ENCODE data around the gene PRKCA.
"Not testable (repeated sequence)": the region's sequence is repeated elsewhere in the genome, so short reads cannot be mapped to it uniquely, and the experiment has no call there.

PRKCA gene

DNA sequence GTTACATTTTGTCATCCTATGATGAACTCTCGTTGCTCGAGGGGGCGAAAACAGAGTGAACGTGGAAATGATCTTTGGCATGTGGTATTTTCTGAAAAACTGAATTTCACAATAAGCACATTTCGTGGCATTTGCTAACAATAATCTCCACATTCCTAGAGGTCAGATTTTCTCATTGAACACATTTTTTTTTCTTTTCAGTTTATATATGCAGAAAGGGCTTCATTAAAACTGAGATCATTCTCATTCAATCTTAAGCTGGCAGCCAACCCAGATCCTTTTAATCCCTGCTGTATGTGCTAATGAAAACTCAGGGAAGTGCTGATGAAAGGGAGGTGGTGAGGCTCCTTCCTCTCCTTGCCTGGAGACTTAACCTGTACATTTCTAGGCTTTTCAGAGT lies 52.6 kb downstream of the PRKCA start:
- no peak for DNase-seq

DNA sequence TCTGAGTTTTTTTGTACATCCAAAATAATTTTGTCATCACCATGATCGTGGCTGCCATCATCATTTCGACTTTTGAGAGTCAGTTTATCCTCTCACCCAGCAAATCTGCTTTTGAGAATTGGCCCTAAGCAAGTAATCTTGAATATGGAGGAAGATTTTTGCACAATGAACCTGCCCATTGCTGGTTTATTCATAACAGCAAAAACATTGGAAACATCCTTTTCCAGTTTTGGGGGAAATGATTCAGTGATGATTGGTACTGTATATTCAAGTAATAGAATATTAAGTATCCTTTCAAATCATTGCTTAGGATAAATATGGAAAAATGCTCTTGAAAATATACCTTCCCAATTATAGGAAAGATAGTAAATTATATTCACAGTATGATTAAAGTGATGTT lies 53.1 kb downstream of the PRKCA start:
- DNase-seq, result no peak

DNA sequence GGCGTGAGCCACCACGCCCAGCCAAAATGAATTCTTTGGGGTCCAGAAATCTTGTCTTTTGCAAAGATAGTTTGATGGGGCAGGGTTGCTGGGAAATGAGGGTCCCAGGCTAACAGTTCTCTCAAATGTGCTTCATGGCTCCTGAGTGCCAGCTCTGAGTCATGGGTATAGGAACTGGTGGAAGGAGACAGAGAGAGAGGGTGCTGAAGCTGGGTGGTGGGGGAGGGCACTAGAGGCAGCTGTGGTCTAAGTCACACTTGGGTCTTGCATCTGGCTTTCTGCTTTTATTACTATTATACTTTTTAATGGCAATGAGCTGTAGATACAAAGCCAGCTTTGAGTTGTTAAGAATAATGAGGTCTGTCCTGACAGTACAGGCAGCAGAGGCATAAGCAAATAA lies 54.6 kb downstream of the PRKCA start:
- DNase-seq, result no peak

DNA sequence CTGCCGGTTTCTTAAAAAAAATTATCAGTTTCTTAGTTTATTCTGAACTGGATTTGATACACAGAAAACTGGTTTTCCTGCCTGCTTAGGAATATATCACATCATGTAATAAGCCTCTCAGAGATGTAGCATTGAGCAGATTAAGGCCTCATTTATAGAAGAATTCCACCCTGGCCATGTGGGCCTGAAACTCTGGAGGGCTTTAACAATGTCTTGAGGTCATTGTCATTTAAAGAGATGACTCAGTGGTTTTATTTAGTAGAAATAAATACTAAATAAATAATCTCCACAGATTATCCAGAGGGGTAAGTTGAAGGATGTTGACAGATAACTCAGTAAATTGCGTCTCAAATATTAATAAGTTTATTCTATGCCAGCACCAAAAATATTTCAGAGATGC lies 56.9 kb downstream of the PRKCA start:
- no peak for DNase-seq

DNA sequence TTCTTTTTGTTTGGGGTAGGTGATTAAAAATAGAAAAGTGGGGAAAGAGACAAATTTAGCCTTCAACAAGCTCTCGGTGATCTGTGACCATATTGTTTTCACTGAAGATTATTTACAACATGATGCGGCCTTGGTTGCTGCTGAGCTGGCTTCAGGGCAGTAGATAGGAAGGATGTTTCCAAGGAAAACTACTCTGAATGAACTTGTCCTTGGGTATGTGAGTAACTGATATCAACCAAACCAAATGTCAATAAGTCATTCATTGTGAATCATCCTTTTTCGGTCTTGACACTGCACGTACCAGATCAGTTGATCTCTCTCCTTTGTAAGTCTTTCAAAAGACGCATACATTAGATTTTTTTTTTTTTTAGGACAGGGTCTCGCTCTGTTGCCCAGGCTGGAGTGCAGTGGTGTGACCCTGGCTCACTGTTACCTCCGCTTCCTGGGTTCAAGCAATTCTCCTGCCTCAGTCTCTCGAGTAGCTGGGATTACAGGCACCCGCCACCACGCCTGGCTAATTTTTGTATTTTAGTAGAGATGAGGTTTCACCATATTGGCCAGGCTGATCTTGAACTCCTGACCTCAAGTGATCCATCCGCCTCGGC lies 58.6 kb downstream of the PRKCA start:
- DNase-seq, result not testable (repeated sequence)

DNA sequence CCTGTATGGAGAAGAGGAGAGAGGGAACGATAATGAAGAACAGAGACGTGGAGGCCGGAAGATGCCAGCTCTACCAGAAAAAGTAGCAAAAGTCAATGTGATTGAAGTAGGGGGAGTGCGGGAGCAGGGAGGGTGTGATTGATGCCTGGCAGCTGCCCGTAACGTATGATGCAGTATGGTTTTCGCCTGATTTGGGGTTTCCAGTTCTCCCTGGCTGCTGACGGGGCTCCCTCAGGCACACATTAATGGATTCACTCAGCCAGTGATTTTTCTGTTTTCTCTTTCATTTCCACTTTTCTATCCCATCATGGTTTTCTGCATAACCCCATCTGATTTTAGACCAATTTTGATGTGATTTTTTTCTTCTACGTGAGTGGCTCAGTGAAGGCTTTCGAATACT lies 62.1 kb downstream of the PRKCA start:
- no peak for DNase-seq

DNA sequence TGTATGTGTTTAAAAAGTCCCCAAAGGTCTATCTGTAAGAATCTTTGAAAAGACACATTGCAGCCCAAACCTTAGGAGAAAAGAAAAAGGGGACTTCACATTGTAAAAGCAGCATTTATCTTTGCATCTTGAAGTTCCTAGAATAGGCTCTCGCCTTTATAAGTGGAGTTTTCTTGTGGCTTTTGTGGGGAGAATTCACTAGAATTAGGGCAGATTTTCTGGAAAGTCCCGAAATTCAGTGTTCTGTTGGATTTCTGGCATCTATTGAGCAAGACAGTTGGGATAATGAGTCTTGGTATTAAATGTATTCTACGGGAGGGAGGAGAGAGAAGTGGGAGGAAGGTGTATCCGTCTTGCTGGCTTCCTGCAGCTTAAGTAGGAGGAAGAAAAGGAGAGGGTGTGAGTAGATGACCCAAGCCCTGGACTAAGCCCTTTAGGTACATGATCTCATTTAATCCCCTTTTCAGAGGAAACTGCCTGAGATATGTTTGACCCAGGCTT lies 62.6 kb downstream of the PRKCA start:
- DNase-seq, result no peak

DNA sequence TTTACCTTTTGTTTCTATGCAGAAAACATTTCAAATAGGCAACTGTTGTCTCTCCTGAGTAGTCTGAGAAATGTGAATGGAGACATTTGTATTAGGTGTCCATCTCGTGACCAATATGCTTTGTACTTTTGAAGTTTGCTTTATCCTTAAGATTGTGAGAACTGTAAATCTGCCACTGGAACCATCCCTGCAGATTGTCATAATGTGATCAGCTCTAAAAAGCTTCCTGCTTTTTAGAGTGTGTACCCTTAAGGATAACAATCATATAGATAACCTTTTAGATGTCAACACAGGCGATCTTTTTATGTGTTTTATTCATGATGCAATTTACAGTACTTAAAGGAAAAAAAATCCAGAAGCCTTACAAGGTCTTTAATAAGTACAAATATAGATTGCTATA lies 63.5 kb downstream of the PRKCA start:
- DNase-seq, result no peak

DNA sequence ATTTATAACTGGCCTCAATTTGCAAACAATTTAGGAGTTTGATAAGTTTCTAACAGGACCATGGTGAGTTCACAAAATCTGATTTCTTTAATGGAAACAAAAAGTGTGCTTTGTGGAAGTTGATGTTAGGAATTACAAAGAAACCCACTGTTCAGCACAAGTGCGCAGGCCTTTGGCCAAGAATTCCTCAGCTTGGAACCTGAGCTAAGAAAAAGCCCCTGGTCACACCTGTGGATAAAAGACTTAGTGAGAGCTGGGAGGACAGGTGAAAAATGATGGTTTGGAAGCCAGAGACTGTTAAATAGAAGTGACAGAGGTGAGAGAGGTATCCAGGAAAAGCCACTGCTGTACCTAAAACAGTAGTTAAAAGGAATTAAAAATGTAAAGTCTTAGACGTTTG lies 64.7 kb downstream of the PRKCA start:
- no peak for DNase-seq

DNA sequence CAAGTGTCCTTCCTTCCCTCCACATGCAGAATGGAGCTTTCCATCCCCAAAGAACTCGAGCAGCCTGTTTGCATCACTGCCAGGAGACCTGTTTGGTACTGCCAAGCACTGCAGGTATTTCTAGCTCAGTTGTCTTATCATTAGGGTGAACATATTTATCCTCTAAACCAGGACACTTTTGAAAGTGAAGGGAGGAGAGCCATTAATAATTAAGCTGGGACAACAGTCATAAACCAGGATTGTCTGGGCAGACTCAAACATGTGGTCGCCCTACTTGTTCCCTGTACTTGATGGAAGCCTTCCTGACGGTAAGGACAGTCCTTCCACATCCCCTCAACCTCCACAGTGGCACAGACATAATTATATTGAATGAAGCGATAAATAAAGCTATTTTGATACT lies 67.4 kb downstream of the PRKCA start:
- DNase-seq, result no peak

DNA sequence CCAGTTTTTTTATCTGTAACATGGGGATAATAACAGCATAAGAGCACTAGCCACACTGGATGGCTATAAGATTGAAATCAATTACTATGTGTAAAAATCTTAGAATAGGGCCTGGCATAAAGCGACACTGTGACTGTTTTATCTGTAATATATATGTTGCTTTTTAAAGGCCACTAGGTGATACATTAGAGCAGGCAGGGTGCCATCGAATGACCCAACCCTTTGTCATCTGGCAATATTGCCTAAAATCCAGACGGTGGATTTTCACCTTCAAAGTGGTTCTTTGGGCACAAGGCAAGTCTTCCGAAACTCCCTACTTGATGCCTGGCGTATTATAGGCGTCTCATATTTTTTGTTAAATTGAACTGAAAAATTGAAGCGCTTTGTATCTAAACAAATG lies 69.1 kb downstream of the PRKCA start:
- no peak for DNase-seq

DNA sequence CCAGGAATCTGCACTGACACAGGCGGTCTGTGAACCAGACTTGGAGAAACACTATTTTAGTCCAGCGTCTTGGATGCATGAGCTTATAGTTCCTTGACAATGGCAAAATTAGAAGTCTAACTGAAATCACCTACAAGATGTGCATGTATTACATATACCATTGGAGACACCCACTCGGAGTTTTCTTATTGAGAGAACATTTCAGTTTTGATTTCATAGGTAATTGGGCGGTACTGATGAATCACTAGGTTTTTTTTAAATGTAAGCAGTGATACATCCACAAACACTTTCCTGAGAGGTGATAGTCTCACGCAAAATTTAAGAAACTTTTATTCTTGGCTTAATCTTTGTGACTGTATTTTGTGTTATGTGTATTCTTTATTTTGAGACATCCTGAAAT lies 69.8 kb downstream of the PRKCA start:
- DNase-seq, result no peak

DNA sequence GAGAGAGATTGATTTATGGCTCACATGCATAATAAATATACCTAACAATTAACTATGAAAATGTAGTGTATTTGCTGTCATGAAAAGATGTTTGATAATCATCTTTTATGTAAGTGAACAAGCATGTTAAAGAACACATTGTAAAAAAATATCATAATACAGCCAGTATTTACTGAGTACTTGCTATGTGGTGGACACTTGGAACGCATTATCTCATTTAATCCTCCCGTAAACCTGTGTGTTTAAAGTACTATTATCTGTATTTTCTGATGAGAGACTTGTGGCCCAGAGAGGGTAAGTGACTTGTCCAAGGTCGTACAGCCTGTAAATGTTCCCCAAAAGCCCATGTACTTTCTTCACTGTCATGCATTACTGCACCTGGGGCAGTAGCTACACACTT lies 70.7 kb downstream of the PRKCA start:
- no peak for DNase-seq

DNA sequence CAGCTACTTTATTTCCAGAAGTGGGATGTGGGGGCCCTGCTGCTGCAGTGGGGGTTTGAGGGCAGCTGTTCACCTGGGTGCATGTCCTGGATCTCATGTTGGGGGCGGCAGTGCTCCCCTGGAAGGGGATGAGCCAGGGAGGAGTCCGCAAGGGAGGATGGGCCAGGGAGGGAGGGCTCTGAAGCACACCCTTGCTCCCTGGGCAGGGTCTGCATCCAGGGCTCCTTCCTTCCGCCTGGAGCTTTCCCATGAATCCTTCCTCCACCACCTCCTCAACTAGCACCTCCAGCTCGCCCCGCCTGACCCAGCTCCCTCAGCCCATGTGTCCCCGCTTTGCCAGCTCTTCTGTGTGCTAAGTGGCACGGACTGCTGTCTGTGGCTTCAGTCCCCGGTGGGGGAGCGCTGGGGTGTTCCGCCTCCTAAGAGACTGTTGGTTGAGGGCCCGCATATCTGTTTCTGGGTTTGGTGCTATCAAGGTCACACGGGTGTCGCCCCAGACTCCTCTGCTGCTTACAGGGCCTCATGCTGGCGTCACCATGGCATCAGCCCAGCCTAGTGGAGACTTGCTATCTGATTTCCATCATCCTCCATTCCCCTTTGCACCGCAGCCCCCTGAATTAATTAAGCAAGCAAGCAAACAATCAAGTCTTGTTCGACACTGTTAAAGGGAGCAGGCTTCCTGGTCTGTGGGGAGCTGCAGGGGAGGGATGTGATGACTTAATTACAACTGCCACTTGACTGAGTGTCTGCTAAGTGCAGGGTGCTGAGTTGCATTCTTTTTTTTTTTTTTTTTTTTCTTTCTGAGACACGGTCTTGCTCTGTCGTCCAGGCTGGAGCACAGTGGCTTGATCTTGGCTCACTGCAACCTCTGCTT lies 71.8 kb downstream of the PRKCA start:
- peak; percentile 84 for DNase-seq

DNA sequence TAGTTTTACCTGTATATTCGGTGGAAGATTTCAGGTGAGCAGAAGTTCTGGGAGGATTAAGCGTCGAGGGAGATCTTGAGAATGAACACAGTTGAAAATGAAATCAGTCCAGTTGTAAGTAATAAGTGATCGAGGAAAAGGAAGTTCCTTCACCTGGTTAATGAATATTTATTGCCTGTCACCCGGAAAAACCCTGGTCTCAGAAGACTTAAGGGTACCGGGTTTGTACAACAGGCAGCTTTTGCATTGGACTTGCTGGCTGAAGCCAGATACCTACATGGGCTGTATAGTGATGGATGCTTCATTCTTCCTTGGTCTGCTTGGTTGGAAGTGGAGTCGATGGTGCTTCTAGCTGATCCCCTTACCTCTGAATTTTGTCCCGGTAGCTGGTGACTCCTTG lies 72.7 kb downstream of the PRKCA start:
- DNase-seq, result no peak

DNA sequence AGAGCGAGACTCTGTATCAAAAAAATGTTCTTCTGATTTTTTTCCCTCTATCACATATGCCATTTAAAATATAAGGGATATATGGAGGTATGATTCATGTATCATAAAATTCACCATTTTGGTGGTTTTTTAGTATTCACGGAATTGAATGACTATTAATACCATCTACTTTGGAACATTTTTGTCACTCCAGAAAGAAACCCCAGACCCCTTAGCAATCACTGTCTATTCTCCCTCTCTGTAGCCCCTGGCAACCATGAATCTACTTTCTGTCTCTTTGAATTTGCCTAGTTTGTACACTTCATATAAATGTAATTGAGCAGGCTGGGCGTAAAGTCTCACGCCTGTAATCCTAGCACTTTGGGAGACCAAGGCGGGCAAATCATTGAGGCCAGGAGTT lies 75.9 kb downstream of the PRKCA start:
- DNase-seq, result no peak

DNA sequence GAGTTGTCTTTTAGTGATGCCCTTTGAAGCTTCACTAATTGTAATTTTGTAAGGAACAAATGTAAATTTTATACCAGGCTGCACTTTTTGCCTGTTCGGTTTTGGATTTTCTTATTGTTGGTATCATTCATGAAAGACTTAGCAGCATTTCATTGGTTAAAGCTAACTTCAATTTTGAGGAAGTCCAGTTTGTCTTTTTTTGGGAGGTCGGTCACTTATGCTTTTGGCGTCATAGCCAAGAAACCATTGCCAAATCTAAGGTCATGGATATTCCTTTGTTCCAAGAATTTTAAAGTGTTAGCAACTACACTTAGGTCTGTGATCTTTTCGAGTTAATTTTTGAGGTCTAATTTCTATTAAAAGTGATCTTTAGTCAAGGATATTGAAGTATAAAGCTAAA lies 77.1 kb downstream of the PRKCA start:
- DNase-seq, result no peak

DNA sequence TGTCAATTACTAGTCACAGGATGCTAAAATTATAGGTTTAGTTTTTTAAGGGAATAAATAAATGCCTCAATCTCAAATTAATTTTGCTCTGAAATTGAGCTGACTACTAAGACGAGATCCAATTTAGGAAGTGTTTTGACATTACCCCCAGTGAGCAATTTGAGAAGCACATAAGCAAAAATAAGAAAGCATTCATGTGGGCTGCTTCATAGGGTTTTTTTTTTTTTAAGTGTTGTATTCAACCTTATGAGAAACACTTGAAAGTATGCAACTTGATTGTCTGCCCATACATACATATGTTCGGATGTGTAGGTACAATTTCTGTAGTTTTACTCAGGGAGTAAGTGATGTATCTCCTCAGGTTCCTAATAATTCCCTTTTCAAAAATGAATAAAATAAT lies 77.6 kb downstream of the PRKCA start:
- no peak for DNase-seq

DNA sequence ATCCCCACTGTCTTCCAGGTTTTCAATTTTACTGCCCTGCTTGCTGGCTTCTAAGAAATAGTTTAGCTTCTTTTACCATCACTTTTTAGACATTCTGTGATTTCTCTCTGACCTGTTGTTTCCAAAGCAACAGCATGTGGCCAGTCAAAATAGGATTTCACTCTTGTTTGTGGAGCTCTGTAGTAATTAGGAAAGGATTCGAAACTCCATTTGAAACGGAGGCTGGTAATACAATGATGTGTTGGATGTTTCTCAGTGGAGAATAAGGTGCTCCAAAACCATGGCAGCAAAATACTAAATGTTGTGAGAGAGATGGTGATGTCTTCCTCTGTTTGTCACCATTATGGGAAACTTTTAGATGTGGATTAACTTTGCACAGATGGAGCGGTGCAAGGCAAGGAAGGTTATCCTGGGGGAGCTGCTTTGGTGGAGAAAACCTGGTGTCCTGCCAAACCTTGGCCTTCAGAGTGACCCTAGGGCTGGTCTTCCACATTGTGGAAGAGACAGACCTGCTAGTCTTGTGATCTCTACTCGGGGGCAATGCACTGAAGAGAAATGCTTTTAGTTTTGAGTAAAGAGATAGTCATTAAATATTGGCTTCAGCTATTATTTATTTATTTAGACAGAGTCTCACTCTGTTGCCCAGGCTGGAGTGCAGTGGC lies 79.4 kb downstream of the PRKCA start:
- no peak for DNase-seq

DNA sequence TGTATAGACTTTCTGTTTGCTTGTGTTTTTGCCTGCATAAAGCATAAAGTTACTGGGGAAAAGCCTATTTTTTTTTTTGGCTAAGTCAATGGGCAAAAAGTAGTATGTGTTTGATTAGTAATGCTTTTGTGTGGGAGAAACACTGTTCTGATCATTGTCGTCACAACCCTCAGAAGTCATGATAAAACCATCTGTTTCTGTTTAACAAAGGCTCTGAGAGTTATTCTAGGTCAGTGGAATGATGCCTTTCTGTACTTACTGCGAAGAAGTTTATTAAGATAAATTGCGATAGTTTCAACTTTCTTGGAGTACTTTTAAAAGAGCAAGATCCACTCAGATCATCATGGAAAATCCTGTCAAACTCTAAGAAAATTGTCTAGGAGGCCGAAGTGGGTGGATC lies 80.9 kb downstream of the PRKCA start:
- no peak for DNase-seq

DNA sequence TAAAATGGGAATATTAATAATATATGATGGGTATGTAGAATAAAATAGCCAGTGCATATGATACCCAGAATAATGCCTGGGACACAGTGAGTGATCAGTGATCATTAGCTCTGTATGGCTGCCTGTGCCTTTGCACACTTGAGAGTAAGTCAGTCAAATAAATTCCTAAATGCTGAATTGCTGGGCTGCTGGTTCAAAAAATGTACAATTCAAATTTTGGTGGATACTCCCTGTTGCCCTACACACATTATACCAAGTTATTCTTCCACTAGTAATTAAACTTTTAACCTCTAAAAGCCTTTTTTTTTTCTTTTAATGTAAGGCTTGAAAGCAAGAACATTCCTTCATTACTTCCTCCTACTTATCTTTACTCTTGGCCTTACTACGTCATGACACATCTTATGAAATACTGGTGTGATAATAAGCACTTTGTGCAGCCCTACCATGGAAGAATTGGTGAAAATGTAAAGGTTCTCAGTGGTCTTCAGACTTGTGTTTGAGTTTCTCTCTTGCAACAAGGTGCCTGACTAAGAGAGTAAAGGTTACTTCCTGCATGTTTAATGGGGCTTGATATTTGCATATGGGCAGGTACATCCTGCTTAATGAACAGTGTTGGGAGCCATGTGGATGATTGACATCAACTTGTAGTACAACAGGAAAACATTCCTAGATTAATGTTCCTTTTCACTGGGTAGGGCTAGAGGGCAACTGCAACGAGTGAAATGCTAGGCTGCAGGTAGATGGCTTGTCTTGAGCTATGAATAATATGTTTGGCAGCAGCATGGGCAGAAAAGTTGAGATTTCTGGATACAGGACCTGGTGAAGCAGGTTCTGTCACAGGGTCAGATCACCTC lies 84.3 kb downstream of the PRKCA start:
- no peak for DNase-seq

DNA sequence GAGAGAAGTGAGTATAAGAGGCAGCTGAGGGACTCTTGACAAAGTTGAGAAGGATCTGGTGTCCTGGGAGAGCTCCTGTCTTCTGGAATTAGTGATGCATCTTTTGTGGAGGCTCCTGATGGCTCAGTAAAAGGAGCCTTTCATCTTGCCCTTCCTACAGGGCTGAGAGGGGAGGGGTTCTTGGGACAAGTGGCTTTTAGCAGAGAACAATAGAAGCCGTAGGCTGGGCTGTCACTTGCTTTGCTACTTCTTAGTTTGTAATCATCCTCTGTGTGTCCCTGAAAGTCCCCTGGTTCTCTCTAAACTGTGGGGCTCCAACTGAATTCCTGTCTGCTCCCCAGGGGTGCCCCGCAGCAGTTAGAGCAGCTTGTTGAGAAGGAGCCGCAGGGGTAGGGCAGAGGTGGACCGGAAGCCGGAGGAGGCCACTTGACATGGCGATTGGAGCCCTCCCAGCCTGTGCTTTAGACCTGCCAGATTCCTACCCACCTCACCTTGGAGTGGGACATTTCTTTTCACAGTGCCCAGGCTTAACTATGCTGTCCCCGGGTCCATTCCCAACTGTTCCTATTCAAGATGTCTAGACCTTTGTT lies 85.1 kb downstream of the PRKCA start:
- no peak for DNase-seq
